ENCODE data around the gene ARL5B.

DNA sequence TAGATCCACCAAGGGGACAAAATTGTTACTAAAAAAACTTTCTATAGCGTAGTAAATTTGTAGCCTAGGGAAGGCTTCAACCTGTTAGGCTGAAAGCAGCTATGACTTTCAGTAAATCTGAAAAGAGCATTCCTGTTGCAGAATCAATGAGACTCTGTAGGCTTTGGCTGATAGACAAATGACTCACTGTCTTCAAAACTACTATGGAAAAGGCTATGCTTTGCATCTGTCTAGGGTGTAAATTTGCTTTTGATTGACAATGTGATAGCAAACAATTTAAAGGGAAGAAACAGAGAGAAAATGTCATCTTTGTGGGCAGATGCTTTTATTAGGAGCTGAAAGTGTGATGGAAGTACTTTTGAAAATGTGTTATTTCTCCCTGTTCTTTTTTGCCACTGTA, 60.6 kb downstream of the ARL5B start:
- TF ChIP-seq OSR1 (CRISPR knock-in tag; IDR thresholded peaks at IDR 0.05) (no peak), ZNF8 (CRISPR knock-in tag; IDR thresholded peaks at IDR 0.05) (no peak), SNAI2 (CRISPR knock-in tag; IDR thresholded peaks at IDR 0.05) (no peak), TOX (CRISPR knock-in tag; IDR thresholded peaks at IDR 0.05; ENCODE audit: borderline replicate concordance) (no peak), GLIS3 (CRISPR knock-in tag; IDR thresholded peaks at IDR 0.05) (no peak), PPARA (CRISPR knock-in tag; IDR thresholded peaks at IDR 0.05; ENCODE audit: borderline replicate concordance) (no peak), CSDC2 (CRISPR knock-in tag; IDR thresholded peaks at IDR 0.05) (no peak), ZFP30 (CRISPR knock-in tag; IDR thresholded peaks at IDR 0.05) (no peak)
- TF ChIP-seq, protein P1, sequence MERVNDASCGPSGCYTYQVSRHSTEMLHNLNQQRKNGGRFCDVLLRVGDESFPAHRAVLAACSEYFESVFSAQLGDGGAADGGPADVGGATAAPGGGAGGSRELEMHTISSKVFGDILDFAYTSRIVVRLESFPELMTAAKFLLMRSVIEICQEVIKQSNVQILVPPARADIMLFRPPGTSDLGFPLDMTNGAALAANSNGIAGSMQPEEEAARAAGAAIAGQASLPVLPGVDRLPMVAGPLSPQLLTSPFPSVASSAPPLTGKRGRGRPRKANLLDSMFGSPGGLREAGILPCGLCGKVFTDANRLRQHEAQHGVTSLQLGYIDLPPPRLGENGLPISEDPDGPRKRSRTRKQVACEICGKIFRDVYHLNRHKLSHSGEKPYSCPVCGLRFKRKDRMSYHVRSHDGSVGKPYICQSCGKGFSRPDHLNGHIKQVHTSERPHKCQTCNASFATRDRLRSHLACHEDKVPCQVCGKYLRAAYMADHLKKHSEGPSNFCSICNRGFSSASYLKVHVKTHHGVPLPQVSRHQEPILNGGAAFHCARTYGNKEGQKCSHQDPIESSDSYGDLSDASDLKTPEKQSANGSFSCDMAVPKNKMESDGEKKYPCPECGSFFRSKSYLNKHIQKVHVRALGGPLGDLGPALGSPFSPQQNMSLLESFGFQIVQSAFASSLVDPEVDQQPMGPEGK (CRISPR knock-in tag; IDR thresholded peaks at IDR 0.05; ENCODE audit: borderline replicate concordance): no peak
- TF ChIP-seq, protein P2, sequence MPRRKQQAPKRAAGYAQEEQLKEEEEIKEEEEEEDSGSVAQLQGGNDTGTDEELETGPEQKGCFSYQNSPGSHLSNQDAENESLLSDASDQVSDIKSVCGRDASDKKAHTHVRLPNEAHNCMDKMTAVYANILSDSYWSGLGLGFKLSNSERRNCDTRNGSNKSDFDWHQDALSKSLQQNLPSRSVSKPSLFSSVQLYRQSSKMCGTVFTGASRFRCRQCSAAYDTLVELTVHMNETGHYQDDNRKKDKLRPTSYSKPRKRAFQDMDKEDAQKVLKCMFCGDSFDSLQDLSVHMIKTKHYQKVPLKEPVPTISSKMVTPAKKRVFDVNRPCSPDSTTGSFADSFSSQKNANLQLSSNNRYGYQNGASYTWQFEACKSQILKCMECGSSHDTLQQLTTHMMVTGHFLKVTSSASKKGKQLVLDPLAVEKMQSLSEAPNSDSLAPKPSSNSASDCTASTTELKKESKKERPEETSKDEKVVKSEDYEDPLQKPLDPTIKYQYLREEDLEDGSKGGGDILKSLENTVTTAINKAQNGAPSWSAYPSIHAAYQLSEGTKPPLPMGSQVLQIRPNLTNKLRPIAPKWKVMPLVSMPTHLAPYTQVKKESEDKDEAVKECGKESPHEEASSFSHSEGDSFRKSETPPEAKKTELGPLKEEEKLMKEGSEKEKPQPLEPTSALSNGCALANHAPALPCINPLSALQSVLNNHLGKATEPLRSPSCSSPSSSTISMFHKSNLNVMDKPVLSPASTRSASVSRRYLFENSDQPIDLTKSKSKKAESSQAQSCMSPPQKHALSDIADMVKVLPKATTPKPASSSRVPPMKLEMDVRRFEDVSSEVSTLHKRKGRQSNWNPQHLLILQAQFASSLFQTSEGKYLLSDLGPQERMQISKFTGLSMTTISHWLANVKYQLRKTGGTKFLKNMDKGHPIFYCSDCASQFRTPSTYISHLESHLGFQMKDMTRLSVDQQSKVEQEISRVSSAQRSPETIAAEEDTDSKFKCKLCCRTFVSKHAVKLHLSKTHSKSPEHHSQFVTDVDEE (CRISPR knock-in tag; IDR thresholded peaks at IDR 0.05): no peak

Measured in SK-N-SH treated with all-trans-retinoic acid at 6 μM for 48 hours (cell line).